GM12878 (cell line): ENCODE data around the gene BMPR1B. TPM values are rescaled to one million over a fixed set of nuclear protein-coding genes. Genes with fewer than 3 reads are reported as not detected.

ENCODE experiments used
- ATAC-seq: fragments of 200-7000 bp; cut with Tn5 transposase; 3 replicates; pipeline ENCODE4 v1.9.1; 2020; ENCODE audit warnings: mild to moderate bottlenecking, moderate library complexity
- BruUV-seq: library from RNA; stranded (reverse); fragments of 400-500 nt; replicated peaks from 2 replicates; lab custom pipeline; 2021; lab: Mats Ljungman, UMichigan
- CTCF ChIA-PET: fragments of 300-600 bp; sonication (Branson Sonifier 250); formaldehyde crosslinking; extraction: SDS; loops from one replicate; lab custom pipeline; 2021; ENCODE audit warnings: inconsistent platforms; lab: Yijun Ruan, JAX
- POLR2A ChIA-PET: fragments of 350-600 bp; formaldehyde crosslinking; extraction: SDS; loops from one replicate; lab custom pipeline; 2021; ENCODE audit warnings: inconsistent platforms; lab: Charles Lee
- RAD21 ChIA-PET: fragments of 300-600 bp; sonication (Branson Sonifier 250); formaldehyde crosslinking; loops from one replicate; lab custom pipeline; 2023; ENCODE audit warnings: antibody characterized with exemption; ENCODE audit not compliant: unreplicated experiment; lab: Charles Lee
- SMC1A ChIA-PET: fragments of 300-600 bp; sonication (Branson Sonifier 250); formaldehyde crosslinking; loops from one replicate; lab custom pipeline; 2023; ENCODE audit not compliant: unreplicated experiment, uncharacterized antibody; lab: Charles Lee
- DNase-seq: peaks from one replicate; pipeline ENCODE4 v3.0.0-alpha.2; 2011; ENCODE audit warnings: low read depth, low spot score
- FAIRE-seq: peaks from 3 replicates; lab custom pipeline; 2011; peaks lifted over from hg19 to GRCh38; lab: Jason Lieb, UNC
- H2AFZ ChIP-seq: 2 replicates; pipeline ENCODE4 v1.6.0; 2011; ENCODE audit warnings: low read depth, low read length, control low read depth; ENCODE audit not compliant: control insufficient read depth
- H3K27ac ChIP-seq: 2 replicates; pipeline ENCODE4 v1.5.1; 2011; ENCODE audit warnings: control low read depth; ENCODE audit not compliant: control insufficient read depth, insufficient read depth
- H3K27me3 ChIP-seq, 2 experiments: replicated peaks in 1 of 2; 2 replicates each; pipeline versions ENCODE4 v1.6.0 to v1.6.1; 2011; ENCODE audit warnings: low read length in 1 of 2; ENCODE audit not compliant: control insufficient read depth in 2 of 2, insufficient read depth in 2 of 2
- H3K36me3 ChIP-seq, 2 experiments: 2 replicates each; pipeline ENCODE4 v1.5.1; 2011; ENCODE audit warnings: low read length in 1 of 2; ENCODE audit not compliant: control insufficient read depth in 2 of 2, insufficient read depth in 2 of 2
- H3K4me1 ChIP-seq: 2 replicates; pipeline ENCODE4 v1.6.1; 2011; ENCODE audit warnings: mild to moderate bottlenecking, low read length, moderate library complexity, mixed read lengths; ENCODE audit not compliant: control insufficient read depth, insufficient read depth
- H3K4me2 ChIP-seq: 2 replicates; pipeline ENCODE4 v1.6.0; 2011; ENCODE audit warnings: control low read depth; ENCODE audit not compliant: control insufficient read depth, insufficient read depth
- H3K4me3 ChIP-seq: fragments of 200-600 bp; sonication (generic); 2 replicates; pipeline ENCODE4 v1.5.1; 2016
- H3K79me2 ChIP-seq: 2 replicates; pipeline ENCODE4 v1.6.0; 2011; ENCODE audit warnings: low read length; ENCODE audit not compliant: control insufficient read depth, insufficient read depth
- H3K9ac ChIP-seq: 2 replicates; pipeline ENCODE4 v1.8.0; 2011; ENCODE audit warnings: low read length, control low read depth, mixed read lengths; ENCODE audit not compliant: control insufficient read depth, insufficient read depth
- H3K9me3 ChIP-seq: replicated peaks from 3 replicates; pipeline ENCODE4 v1.5.1; 2011; ENCODE audit warnings: mild to moderate bottlenecking, low read length; ENCODE audit not compliant: control insufficient read depth, insufficient read depth
- H4K20me1 ChIP-seq: 2 replicates; pipeline ENCODE4 v1.6.0; 2011; ENCODE audit not compliant: control insufficient read depth, insufficient read depth
- E2F8 ChIP-seq: fragments of 450-650 bp; IDR thresholded peaks from 2 replicates; pipeline ENCODE4 v1.6.1; 2018; ENCODE audit warnings: mild to moderate bottlenecking, low read depth, moderate library complexity; ENCODE audit not compliant: partially characterized antibody
- IRF4 ChIP-seq: IDR thresholded peaks from 2 replicates; pipeline ENCODE4 v1.6.1; 2011; ENCODE audit warnings: low read depth, low read length
- MTA3 ChIP-seq: IDR thresholded peaks from 2 replicates; pipeline ENCODE4 v1.6.1; 2012; ENCODE audit warnings: low read length, inconsistent platforms, borderline replicate concordance
- NFIC ChIP-seq: IDR thresholded peaks from 2 replicates; pipeline ENCODE4 v1.6.1; 2012; ENCODE audit warnings: low read depth, mild to moderate bottlenecking, inconsistent platforms, low read length, moderate library complexity
- RAD21 ChIP-seq: IDR thresholded peaks from 2 replicates; pipeline ENCODE4 v1.6.1; 2011; ENCODE audit warnings: mild to moderate bottlenecking, low read depth, low read length, moderate library complexity; ENCODE audit not compliant: insufficient read depth
- RFX5 ChIP-seq: IDR thresholded peaks from 2 replicates; pipeline ENCODE4 v1.6.1; 2011; ENCODE audit warnings: low read depth, low read length, improper control_type of control experiment
- TCF3 ChIP-seq: IDR thresholded peaks from 2 replicates; pipeline ENCODE4 v1.6.1; 2012; ENCODE audit warnings: low read depth, mild to moderate bottlenecking, low read length, borderline replicate concordance; ENCODE audit not compliant: insufficient read depth
- TCF7 ChIP-seq: IDR thresholded peaks from 2 replicates; pipeline ENCODE4 v1.6.1; 2014; ENCODE audit warnings: antibody characterized with exemption, borderline replicate concordance
- ZNF217 ChIP-seq: fragments of 450-650 bp; IDR thresholded peaks from 2 replicates; pipeline ENCODE4 v1.6.1; 2017; ENCODE audit warnings: antibody characterized with exemption, mild to moderate bottlenecking
- ZNF384 ChIP-seq: IDR thresholded peaks from 2 replicates; pipeline ENCODE4 v1.6.1; 2012; ENCODE audit warnings: low read depth, mild to moderate bottlenecking, low read length, improper control_type of control experiment, borderline replicate concordance
- ZNF687 ChIP-seq: fragments of 450-650 bp; IDR thresholded peaks from 2 replicates; pipeline ENCODE4 v1.6.1; 2017; ENCODE audit warnings: mild to moderate bottlenecking, moderate library complexity
- WGBS: methylation state at CpG from one replicate; pipeline ENCODE4 v1.1.6; 2016; ENCODE audit warnings: low lambda C conversion rate; ENCODE audit not compliant: insufficient replicate concordance, insufficient coverage; ENCODE audit errors: missing lambda C conversion rate; 5-methylcytosine and 5-hydroxymethylcytosine counted together
- in situ Hi-C: fragments of 300-500 bp; cut with MboI; formaldehyde crosslinking; loops from 9 replicates; pipeline ENCODE4 v1.14.3; 2018; ENCODE audit warnings: mixed read lengths
- intact Hi-C: fragments of 100-400 bp; cut with micrococcal nuclease; formaldehyde crosslinking; loops from one replicate; pipeline ENCODE4 v1.14.2; 2022; ENCODE audit not compliant: unreplicated experiment
- polyA plus RNA-seq, 11 experiments: library from polyadenylated mRNA; depleted of rRNA in 4 of 11; unstranded in 6 of 11; stranded (reverse) in 5 of 11; fragments of >200 nt; fragmentation: Nextera tagmentation in 4 of 11; fragmentation: Illumina TruSeq in 1 of 11; extraction: Ambion mirVana in 4 of 11; extraction: Trizol in 1 of 11; gene quantifications; 1 replicate in 1 of 11; 2 replicates in 10 of 11; pipeline versions ENCODE4 v1.2.1 to v1.2.3, GENCODE V29; 2011 to 2016; ENCODE audit warnings: inconsistent platforms in 2 of 11, missing spikeins in 2 of 11, low read depth in 1 of 11
- total RNA-seq, 4 experiments: library from RNA; depleted of rRNA in 3 of 4; stranded (reverse); fragments of >200 nt in 3 of 4; fragmentation: Illumina TruSeq in 1 of 4; extraction: Trizol in 1 of 4; gene quantifications; 2 replicates each; pipeline versions ENCODE4 v1.2.1 to v1.2.3, GENCODE V29; 2013 to 2021

The BMPR1B gene
- total and polyA plus RNA-seq, 10 of the 15 experiments (the other 5 are each of a cell fraction or from before 2014, with no cell fraction given) = not detected

GRCh38 chr4:94965852-94966251 lies 208.1 kb downstream of the BMPR1B start (continued):
- TF ChIP-seq ZNF687 = no peak
- TF ChIP-seq ZNF217 = no peak
- no peak for TF ChIP-seq RAD21

- Histone ChIP-seq H3K9me3 (no peaks in the 10 kb centered on the region), H3K4me2 (no peak overlapping the region), H4K20me1 (no peaks in the 10 kb centered on the region), H3K9ac (no peak overlapping the region), H3K4me3 (no peak overlapping the region), H3K36me3 (no peaks in the 10 kb centered on the region), H2AFZ (no peak overlapping the region), H3K27ac (no peak overlapping the region), H3K27me3 (no peaks in the 10 kb centered on the region; a peak in 1 of 4 replicates), H3K79me2 (no peaks in the 10 kb centered on the region), H3K4me1 (no peaks in the 10 kb centered on the region)
- intact Hi-C loops (no loop called here), in situ Hi-C loops (no loop called here)
- BruUV-seq = no TSS peak
- FAIRE-seq (no peak), ATAC-seq (no peak), DNase-seq (no peak)
- ChIA-PET POLR2A (interaction anchor here (0.6 kb wide), 1 partner anchor 11 kb away, joined by 3 read pairs; no protein-coding TSS in a partner anchor), SMC1A (no interaction called here), CTCF (no interaction called here), RAD21 (no interaction called here)
- 25% methylated on average over 4 of the region's 4 CpGs for WGBS
- TF ChIP-seq TCF3 = no peak
- TF ChIP-seq TCF7 = no peak
- TF ChIP-seq RFX5 = no peak
- no peak for TF ChIP-seq IRF4
- TF ChIP-seq MTA3 = no peak
- TF ChIP-seq E2F8 = no peak
- TF ChIP-seq ZNF384 = no peak
- TF ChIP-seq RAD21 = no peak
- no peak for TF ChIP-seq NFIC
Observed at GRCh38 chr4:94968493-94968892, 210.7 kb downstream of the BMPR1B start.
